Parathyroid adenoma (tissue), 2 donors: ENCODE measurements around the gene RUNX2.
A peak's percentile ranks its signal among the peaks of the same experiment; 100 is the strongest.

Experiments used
- H2AFZ ChIP-seq: fragments of 300-600 bp; sonication (generic); one replicate; pipeline ENCODE4 v1.7.0; 2017; ENCODE audit warnings: antibody characterized with exemption, mild to moderate bottlenecking
- H3K27ac ChIP-seq: fragments of 300-600 bp; sonication (generic); one replicate; pipeline ENCODE4 v1.7.0; 2017
- H3K27me3 ChIP-seq: fragments of 300-600 bp; sonication (generic); one replicate; pipeline ENCODE4 v1.7.0; 2017; ENCODE audit warnings: low read length; ENCODE audit not compliant: control insufficient read depth, insufficient read depth
- H3K36me3 ChIP-seq: fragments of 300-600 bp; sonication (generic); one replicate; pipeline ENCODE4 v1.7.0; 2017; ENCODE audit warnings: low read length; ENCODE audit not compliant: control insufficient read depth, insufficient read depth
- H3K4me1 ChIP-seq: fragments of 300-600 bp; sonication (generic); one replicate; pipeline ENCODE4 v1.7.0; 2017; ENCODE audit warnings: control low read depth
- H3K4me2 ChIP-seq: fragments of 300-600 bp; sonication (generic); one replicate; pipeline ENCODE4 v1.7.0; 2017; ENCODE audit warnings: low read length
- H3K4me3 ChIP-seq: fragments of 300-600 bp; sonication (generic); one replicate; pipeline ENCODE4 v1.7.0; 2017; ENCODE audit warnings: low read depth, low read length
- H3K79me2 ChIP-seq: fragments of 300-600 bp; sonication (generic); one replicate; pipeline ENCODE4 v1.7.0; 2017; ENCODE audit warnings: control low read depth
- H3K9ac ChIP-seq: fragments of 300-600 bp; sonication (generic); one replicate; pipeline ENCODE4 v1.7.0; 2017; ENCODE audit warnings: mild to moderate bottlenecking
- H3K9me3 ChIP-seq: fragments of 300-600 bp; sonication (generic); one replicate; pipeline ENCODE4 v1.7.0; 2017; ENCODE audit warnings: low read length; ENCODE audit not compliant: control insufficient read depth
- CTCF ChIP-seq: fragments of 300-600 bp; sonication (generic); IDR thresholded peaks from one replicate; pipeline ENCODE4 v1.7.0; 2017; ENCODE audit warnings: antibody characterized with exemption, mild to moderate bottlenecking
- donor health status: primary hyperparathyroidism.

RUNX2 gene

DNA sequence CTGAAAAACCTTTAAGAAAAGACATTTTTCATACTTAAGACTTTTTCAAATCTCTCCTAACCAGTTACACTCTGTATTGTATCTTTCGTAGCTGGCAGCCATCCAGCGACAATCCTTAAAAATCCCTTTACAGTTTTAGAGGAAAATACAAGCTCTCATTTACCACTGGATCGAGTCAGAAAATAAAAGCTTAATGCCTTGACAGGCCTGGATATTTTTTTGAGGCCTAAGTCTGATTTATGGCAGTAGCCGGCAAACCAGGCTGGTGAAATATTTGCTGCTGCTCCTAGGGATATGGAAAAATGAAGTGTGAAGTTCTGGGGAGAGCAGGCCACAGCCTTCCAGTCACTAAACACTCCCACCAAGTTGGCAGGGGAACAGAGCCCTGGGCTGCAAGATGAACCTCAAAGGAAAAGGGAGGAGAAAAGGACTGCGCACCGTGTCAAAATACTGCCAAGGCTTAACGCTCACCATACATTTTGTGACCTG is 262.6 kb downstream of the RUNX2 start:
- Histone ChIP-seq H3K27me3 (no peaks in the 10 kb centered on the region), H3K4me2 (no peak overlapping the region), H3K9ac (no peak overlapping the region), H3K4me1 (no peaks in the 10 kb centered on the region), H3K36me3 (no peaks in the 10 kb centered on the region), H2AFZ (no peak overlapping the region), H3K4me3 (no peak overlapping the region), H3K79me2 (no peaks in the 10 kb centered on the region), H3K9me3 (no peaks in the 10 kb centered on the region), H3K27ac (no peak overlapping the region)
- TF ChIP-seq CTCF, result no peak

DNA sequence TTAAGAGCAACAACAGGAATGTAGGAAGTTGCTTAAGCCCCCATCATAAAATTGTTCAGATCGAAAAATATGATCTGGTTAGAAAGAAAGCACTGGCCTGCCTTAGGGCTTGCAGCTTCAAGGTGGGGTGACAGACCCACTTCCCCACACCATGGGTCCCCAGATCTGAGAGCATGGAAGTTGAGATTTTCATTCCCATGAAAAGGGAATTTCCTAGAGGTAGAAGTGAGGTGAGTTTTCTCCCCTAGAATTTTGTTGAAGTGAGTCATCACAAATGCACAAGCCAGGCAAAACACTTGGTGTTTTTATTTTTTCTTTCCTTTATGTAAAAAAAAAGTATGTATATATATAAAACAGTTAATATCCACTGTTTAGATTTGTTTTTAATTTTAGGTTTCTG is 263.2 kb downstream of the RUNX2 start:
- no peak overlapping the region for H3K27ac ChIP-seq
- no peaks in the 10 kb centered on the region for H3K4me1 ChIP-seq
- no peaks in the 10 kb centered on the region for H3K36me3 ChIP-seq
- no peak for TF ChIP-seq CTCF
- no peak overlapping the region for H2AFZ ChIP-seq
- H3K79me2 ChIP-seq, result no peaks in the 10 kb centered on the region
- H3K9ac ChIP-seq, result no peak overlapping the region
- H3K9me3 ChIP-seq, result no peaks in the 10 kb centered on the region
- H3K4me3 ChIP-seq, result no peak overlapping the region
- no peak overlapping the region for H3K4me2 ChIP-seq
- H3K27me3 ChIP-seq, result no peaks in the 10 kb centered on the region

DNA sequence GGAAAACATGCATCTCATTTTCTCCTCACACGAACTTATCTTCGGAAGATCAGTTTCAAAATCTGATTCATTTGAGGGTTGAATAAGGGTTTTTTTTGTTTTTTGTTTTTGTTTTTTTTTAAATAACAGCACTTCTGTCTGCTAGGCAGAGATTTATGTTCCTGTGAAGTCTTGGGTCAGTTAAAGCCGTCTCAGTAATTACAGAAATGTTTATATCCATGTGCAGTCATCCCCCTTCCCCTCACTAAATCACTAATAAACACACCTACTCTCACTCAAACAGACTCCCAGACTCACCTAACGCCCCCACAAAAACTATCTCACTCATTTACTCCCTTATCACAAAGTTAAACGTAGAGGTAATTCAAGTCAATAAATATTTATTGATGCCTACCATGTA is 263.8 kb downstream of the RUNX2 start:
- Histone ChIP-seq H3K27me3 (no peaks in the 10 kb centered on the region), H3K27ac (no peak overlapping the region), H3K4me3 (no peak overlapping the region), H3K4me2 (peak overlapping the region; percentile 26), H3K9me3 (no peaks in the 10 kb centered on the region), H2AFZ (no peak overlapping the region), H3K4me1 (no peaks in the 10 kb centered on the region), H3K79me2 (no peaks in the 10 kb centered on the region), H3K36me3 (no peaks in the 10 kb centered on the region), H3K9ac (no peak overlapping the region)
- no peak for TF ChIP-seq CTCF

- no peak for TF ChIP-seq CTCF
- Histone ChIP-seq H3K27me3 (no peaks in the 10 kb centered on the region), H3K9me3 (no peaks in the 10 kb centered on the region), H3K4me2 (no peak overlapping the region), H3K9ac (no peak overlapping the region), H3K4me1 (no peaks in the 10 kb centered on the region), H3K27ac (no peak overlapping the region), H3K4me3 (no peak overlapping the region), H2AFZ (no peak overlapping the region), H3K79me2 (no peaks in the 10 kb centered on the region), H3K36me3 (no peaks in the 10 kb centered on the region)
Observed at GRCh38 chr6:45592991-45593390, 264.9 kb downstream of the RUNX2 start.

GRCh38 chr6:45595010-45595851 is 267.1 kb downstream of the RUNX2 start:
- no peaks in the 10 kb centered on the region for H3K79me2 ChIP-seq
- no peak overlapping the region for H3K4me2 ChIP-seq
- no peak for TF ChIP-seq CTCF
- no peaks in the 10 kb centered on the region for H3K36me3 ChIP-seq
- no peak overlapping the region for H3K27ac ChIP-seq
- no peaks in the 10 kb centered on the region for H3K9me3 ChIP-seq
- no peak overlapping the region for H3K4me3 ChIP-seq
- no peaks in the 10 kb centered on the region for H3K27me3 ChIP-seq
- no peaks in the 10 kb centered on the region for H3K4me1 ChIP-seq
- H2AFZ ChIP-seq, result no peak overlapping the region
- H3K9ac ChIP-seq, result no peak overlapping the region
